Measurements from ENCODE around the gene RASA3.
"Not testable (repeated sequence)": the region's sequence is repeated elsewhere in the genome, so short reads cannot be mapped to it uniquely, and the experiment has no call there.

GRCh38 chr13:114148886-114149285 lies 16.5 kb upstream of the RASA3 start:
- TF ChIP-seq EP300, CTCF, POLR2AphosphoS5 (IDR thresholded peaks at IDR 0.05): not testable (repeated sequence)

All from esophagus muscularis mucosa (tissue), 4 donors.